WTC11 (cell line): ENCODE measurements around the gene TNPO1. TPM values are rescaled to one million over a fixed set of nuclear protein-coding genes. Genes with fewer than 3 reads are reported as not detected.
A peak's percentile ranks its signal among the peaks of the same experiment; 100 is the strongest.

ENCODE experiments used
- ATAC-seq: fragments of 200-7000 bp; cut with Tn5 transposase; 2 replicates; pipeline ENCODE4 v1.10.0; 2021; ENCODE audit warnings: mild to moderate bottlenecking, moderate library complexity
- CTCF ChIA-PET: fragments of 300-600 bp; sonication (Branson Sonifier 250); formaldehyde crosslinking; loops from one replicate; lab custom pipeline; 2021; ENCODE audit warnings: antibody characterized with exemption; lab: Charles Lee
- POLR2A ChIA-PET: fragments of 350-600 bp; sonication (Branson Sonifier 250); formaldehyde crosslinking; loops from one replicate; lab custom pipeline; 2021; ENCODE audit warnings: antibody characterized with exemption; lab: Charles Lee
- DNase-seq: peaks from one replicate; pipeline ENCODE4 v3.0.0; 2021; ENCODE audit warnings: low spot score
- H3K27ac Mint-ChIP-seq: 2 replicates; pipeline ENCODE4 v1.8.0; 2021; ENCODE audit warnings: mixed read lengths
- H3K27me3 Mint-ChIP-seq: 2 replicates; pipeline ENCODE4 v1.8.0; 2021; ENCODE audit warnings: low read depth, mild to moderate bottlenecking, moderate library complexity, mixed read lengths
- H3K36me3 Mint-ChIP-seq: 2 replicates; pipeline ENCODE4 v1.8.0; 2021; ENCODE audit warnings: mixed read lengths
- H3K4me1 Mint-ChIP-seq: 2 replicates; pipeline ENCODE4 v1.8.0; 2022; ENCODE audit warnings: mixed read lengths
- H3K4me3 Mint-ChIP-seq: 2 replicates; pipeline ENCODE4 v1.8.0; 2021; ENCODE audit warnings: mild to moderate bottlenecking, moderate library complexity, mixed read lengths
- H3K9me3 Mint-ChIP-seq: 2 replicates; pipeline ENCODE4 v1.8.0; 2021; ENCODE audit warnings: mixed read lengths
- AR ChIP-seq: fragments of 250-450 bp; sonication (Bioruptor Pico); IDR thresholded peaks from 2 replicates; pipeline ENCODE4 v1.9.0; 2021; ENCODE audit warnings: mild to moderate bottlenecking
- ARID4B ChIP-seq: sonication (generic); formaldehyde crosslinking; IDR thresholded peaks from 2 replicates; pipeline ENCODE4 v1.8.0; 2023; ENCODE audit warnings: missing genetic modification reagents, mild to moderate bottlenecking, borderline replicate concordance
- ATF2 ChIP-seq: sonication (generic); formaldehyde crosslinking; IDR thresholded peaks from 2 replicates; pipeline ENCODE4 v1.8.1; 2022; ENCODE audit warnings: low read depth, missing genetic modification reagents, borderline replicate concordance
- ATF3 ChIP-seq: sonication (generic); formaldehyde crosslinking; conservative IDR thresholded peaks from 2 replicates; pipeline ENCODE4 v1.8.1; 2022; ENCODE audit warnings: mild to moderate bottlenecking, missing genetic modification reagents
- ATF6 ChIP-seq: sonication (generic); formaldehyde crosslinking; IDR thresholded peaks from 2 replicates; pipeline ENCODE4 v1.8.1; 2023; ENCODE audit warnings: mild to moderate bottlenecking, missing genetic modification reagents
- CREM ChIP-seq: sonication (generic); formaldehyde crosslinking; IDR thresholded peaks from 2 replicates; pipeline ENCODE4 v1.8.1; 2022; ENCODE audit warnings: mild to moderate bottlenecking, missing genetic modification reagents, moderate library complexity
- HMGXB4 ChIP-seq: sonication (generic); formaldehyde crosslinking; IDR thresholded peaks from 2 replicates; pipeline ENCODE4 v1.8.1; 2023; ENCODE audit warnings: mild to moderate bottlenecking, moderate library complexity, missing genetic modification reagents
- MLX ChIP-seq: sonication (generic); formaldehyde crosslinking; IDR thresholded peaks from 2 replicates; pipeline ENCODE4 v1.8.1; 2023; ENCODE audit warnings: mild to moderate bottlenecking, missing genetic modification reagents, moderate library complexity
- PRRX2 ChIP-seq: fragments of 250-450 bp; sonication (Bioruptor Pico); IDR thresholded peaks from 2 replicates; pipeline ENCODE4 v1.8.0; 2021; ENCODE audit warnings: mild to moderate bottlenecking
- SMAD3 ChIP-seq: sonication (generic); formaldehyde crosslinking; IDR thresholded peaks from 2 replicates; pipeline ENCODE4 v1.8.0; 2022; ENCODE audit warnings: missing genetic modification reagents, mild to moderate bottlenecking, borderline replicate concordance
- TEAD1 ChIP-seq: sonication (generic); formaldehyde crosslinking; IDR thresholded peaks from 2 replicates; pipeline ENCODE4 v1.8.0; 2022; ENCODE audit warnings: mild to moderate bottlenecking, missing genetic modification reagents
- ZBTB43 ChIP-seq: sonication (generic); formaldehyde crosslinking; IDR thresholded peaks from 2 replicates; pipeline ENCODE4 v1.8.1; 2023; ENCODE audit warnings: mild to moderate bottlenecking, missing genetic modification reagents
- ZNF317 ChIP-seq: sonication (generic); formaldehyde crosslinking; IDR thresholded peaks from 2 replicates; pipeline ENCODE4 v1.8.1; 2023; ENCODE audit warnings: low read depth, mild to moderate bottlenecking, moderate library complexity, missing genetic modification reagents, borderline replicate concordance
- ZNF423 ChIP-seq: fragments of 250-450 bp; sonication (Bioruptor Pico); IDR thresholded peaks from 2 replicates; pipeline ENCODE4 v2.1.2; 2022; ENCODE audit warnings: mild to moderate bottlenecking, moderate library complexity
- ZNF671 ChIP-seq: fragments of 250-450 bp; sonication (Bioruptor Pico); IDR thresholded peaks from 2 replicates; pipeline ENCODE4 v1.8.0; 2021; ENCODE audit warnings: mild to moderate bottlenecking
- total RNA-seq: library from RNA; stranded (reverse); gene quantifications from 3 replicates; pipeline ENCODE4 v1.2.3, GENCODE V29; 2021

The TNPO1 gene
- total RNA-seq, 1 experiment from 2014 or later, result 150 TPM

- TF ChIP-seq ATF6 (CRISPR knock-in tag) (no peak), TEAD1 (no peak), ZNF317 (CRISPR knock-in tag) (no peak), HMGXB4 (CRISPR knock-in tag) (no peak)
- TF ChIP-seq, all 79 proteins: peak for 0
Observed at GRCh38 chr5:72882989-72883388, 66.5 kb downstream of the TNPO1 start (continued).

- Mint-ChIP-seq H3K4me1 (0 out of 2 replicates have a peak, but pooled peaks cover 3% of the 10 kb centered on the region), H3K27me3 (no peaks in the 10 kb centered on the region), H3K4me3 (no peak overlapping the region), H3K36me3 (peaks cover 71% of the 10 kb centered on the region), H3K9me3 (no peaks in the 10 kb centered on the region), H3K27ac (0 out of 2 replicates have a peak overlapping the region, but pooled peaks have one; percentile 27)
- ATAC-seq, result peak; percentile 51; the same call in 1 of the 2 replicates
- CTCF ChIA-PET, result no interaction called here
- POLR2A ChIA-PET, result no interaction called here
- no peak for DNase-seq
- no peak for TF ChIP-seq ZBTB43
- TF ChIP-seq ARID4B (CRISPR knock-in tag), result no peak
- TF ChIP-seq, all 79 proteins: peak for 0
Observed at GRCh38 chr5:72883850-72884249, 67.4 kb downstream of the TNPO1 start.

- H3K9me3 Mint-ChIP-seq, result no peaks in the 10 kb centered on the region
- CTCF ChIA-PET, result no interaction called here
- ATAC-seq (no peak), DNase-seq (no peak)
- no peak overlapping the region; the same call in 1 of the 2 replicates for H3K27ac Mint-ChIP-seq
- H3K27me3 Mint-ChIP-seq, result no peaks in the 10 kb centered on the region
- POLR2A ChIA-PET, result no interaction called here
- 0 out of 2 replicates have a peak, but pooled peaks cover 3% of the 10 kb centered on the region for H3K4me1 Mint-ChIP-seq
- peaks cover 76% of the 10 kb centered on the region for H3K36me3 Mint-ChIP-seq
- no peak overlapping the region for H3K4me3 Mint-ChIP-seq
- TF ChIP-seq MLX (no peak), ATF2 (CRISPR knock-in tag) (no peak), AR (CRISPR knock-in tag) (no peak), CREM (CRISPR knock-in tag) (no peak), SMAD3 (no peak), ZNF423 (CRISPR knock-in tag) (no peak), PRRX2 (no peak), ZNF671 (CRISPR knock-in tag) (no peak), ATF3 (CRISPR knock-in tag) (no peak)
Observed at GRCh38 chr5:72884892-72885291, 68.4 kb downstream of the TNPO1 start.
